Glutamatergic neuron (in vitro differentiated cells): ENCODE data around the gene NEK6. TPM values are rescaled to one million over a fixed set of nuclear protein-coding genes. Genes with fewer than 3 reads are reported as not detected.

Experiments used
- DNase-seq: peaks from one replicate; pipeline ENCODE4 v3.0.0; 2022
- H3K27ac Mint-ChIP-seq: one replicate; pipeline ENCODE4 v1.8.0; 2020; ENCODE audit warnings: mild to moderate bottlenecking, mixed read lengths, inconsistent platforms; ENCODE audit not compliant: unreplicated experiment
- H3K27me3 Mint-ChIP-seq: one replicate; pipeline ENCODE4 v1.8.0; 2020; ENCODE audit warnings: mild to moderate bottlenecking, moderate library complexity, mixed read lengths, inconsistent platforms; ENCODE audit not compliant: unreplicated experiment
- H3K36me3 Mint-ChIP-seq: one replicate; pipeline ENCODE4 v1.8.0; 2020; ENCODE audit warnings: mild to moderate bottlenecking, mixed read lengths, inconsistent platforms; ENCODE audit not compliant: unreplicated experiment
- H3K4me1 Mint-ChIP-seq: one replicate; pipeline ENCODE4 v1.8.0; 2020; ENCODE audit warnings: mild to moderate bottlenecking, low read depth, mixed read lengths, inconsistent platforms; ENCODE audit not compliant: unreplicated experiment
- H3K4me3 Mint-ChIP-seq: one replicate; pipeline ENCODE4 v1.8.0; 2020; ENCODE audit warnings: mild to moderate bottlenecking, mixed read lengths, inconsistent platforms; ENCODE audit not compliant: unreplicated experiment
- H3K9me3 Mint-ChIP-seq: one replicate; pipeline ENCODE4 v1.8.0; 2020; ENCODE audit warnings: mild to moderate bottlenecking, moderate library complexity, mixed read lengths, inconsistent platforms; ENCODE audit not compliant: unreplicated experiment
- total RNA-seq: library from RNA; stranded (reverse); fragmentation: NEBNext Ultra II Directional; extraction: Animal tissue kit (Norgen Biotek cat#: 25700); gene quantifications from one replicate; pipeline ENCODE4 v1.2.1, GENCODE V29; 2021; ENCODE audit not compliant: unreplicated experiment
- TF ChIP-seq, protein P1 (sequence below): fragments of 200-600 bp; sonication (generic); IDR thresholded peaks from one replicate; pipeline ENCODE4 v1.5.0; 2021; ENCODE audit not compliant: partially characterized antibody, unreplicated experiment

NEK6 gene
- total RNA-seq, 1 donor from 2014 or later, result 5.4 TPM

DNA sequence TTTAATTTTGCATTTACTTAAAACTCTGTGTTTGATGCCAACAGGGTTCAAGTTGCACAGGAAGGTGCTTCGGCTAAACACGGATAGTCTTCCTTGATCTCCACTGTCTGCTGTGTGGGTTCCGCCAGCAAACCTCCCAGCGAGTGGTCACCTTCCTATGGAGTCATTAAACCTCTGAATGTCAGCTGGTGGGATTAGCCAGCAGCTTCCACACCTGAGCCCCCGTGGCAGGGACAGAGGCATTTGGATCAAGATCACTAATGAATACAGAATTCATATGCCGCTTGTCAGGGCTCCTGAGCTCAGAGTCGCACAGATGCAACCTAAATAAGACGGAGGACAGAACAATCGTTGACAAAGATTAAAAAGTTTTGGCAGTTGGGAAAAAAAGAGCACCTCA, 118.0 kb downstream of the NEK6 start:
- Mint-ChIP-seq H3K9me3 (no peaks in the 10 kb centered on the region), H3K27ac (peak overlapping the region; percentile 50), H3K36me3 (peaks cover 6% of the 10 kb centered on the region), H3K4me3 (no peak overlapping the region), H3K4me1 (peaks cover 32% of the 10 kb centered on the region), H3K27me3 (no peaks in the 10 kb centered on the region)
- DNase-seq, result peak; percentile 31
- TF ChIP-seq, protein P1, sequence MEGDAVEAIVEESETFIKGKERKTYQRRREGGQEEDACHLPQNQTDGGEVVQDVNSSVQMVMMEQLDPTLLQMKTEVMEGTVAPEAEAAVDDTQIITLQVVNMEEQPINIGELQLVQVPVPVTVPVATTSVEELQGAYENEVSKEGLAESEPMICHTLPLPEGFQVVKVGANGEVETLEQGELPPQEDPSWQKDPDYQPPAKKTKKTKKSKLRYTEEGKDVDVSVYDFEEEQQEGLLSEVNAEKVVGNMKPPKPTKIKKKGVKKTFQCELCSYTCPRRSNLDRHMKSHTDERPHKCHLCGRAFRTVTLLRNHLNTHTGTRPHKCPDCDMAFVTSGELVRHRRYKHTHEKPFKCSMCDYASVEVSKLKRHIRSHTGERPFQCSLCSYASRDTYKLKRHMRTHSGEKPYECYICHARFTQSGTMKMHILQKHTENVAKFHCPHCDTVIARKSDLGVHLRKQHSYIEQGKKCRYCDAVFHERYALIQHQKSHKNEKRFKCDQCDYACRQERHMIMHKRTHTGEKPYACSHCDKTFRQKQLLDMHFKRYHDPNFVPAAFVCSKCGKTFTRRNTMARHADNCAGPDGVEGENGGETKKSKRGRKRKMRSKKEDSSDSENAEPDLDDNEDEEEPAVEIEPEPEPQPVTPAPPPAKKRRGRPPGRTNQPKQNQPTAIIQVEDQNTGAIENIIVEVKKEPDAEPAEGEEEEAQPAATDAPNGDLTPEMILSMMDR, result no peak

DNA sequence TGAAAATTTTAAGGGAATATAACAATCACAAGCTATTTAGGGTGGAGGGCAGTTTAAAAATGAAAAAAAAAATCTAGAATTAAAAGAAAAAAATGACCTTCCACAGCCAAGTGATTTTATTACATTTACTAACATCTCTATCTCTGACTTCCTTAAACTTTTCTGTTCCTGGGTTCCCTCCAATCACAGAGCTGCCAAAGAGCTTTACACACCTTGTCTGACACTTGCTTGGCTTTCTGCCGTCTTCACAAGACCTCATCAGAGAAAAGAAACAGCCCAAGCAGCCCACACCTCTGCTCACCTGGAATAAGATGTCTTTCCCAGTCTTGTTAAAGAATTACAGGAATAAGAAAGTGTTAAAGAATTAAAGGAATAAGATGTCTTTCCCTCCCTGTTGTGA, 118.6 kb downstream of the NEK6 start:
- Mint-ChIP-seq H3K27ac (no peak overlapping the region), H3K4me1 (peaks cover 26% of the 10 kb centered on the region), H3K36me3 (peaks cover 6% of the 10 kb centered on the region), H3K4me3 (no peak overlapping the region), H3K27me3 (no peaks in the 10 kb centered on the region), H3K9me3 (no peaks in the 10 kb centered on the region)
- DNase-seq, result no peak
- TF ChIP-seq, protein P1, result no peak

DNA sequence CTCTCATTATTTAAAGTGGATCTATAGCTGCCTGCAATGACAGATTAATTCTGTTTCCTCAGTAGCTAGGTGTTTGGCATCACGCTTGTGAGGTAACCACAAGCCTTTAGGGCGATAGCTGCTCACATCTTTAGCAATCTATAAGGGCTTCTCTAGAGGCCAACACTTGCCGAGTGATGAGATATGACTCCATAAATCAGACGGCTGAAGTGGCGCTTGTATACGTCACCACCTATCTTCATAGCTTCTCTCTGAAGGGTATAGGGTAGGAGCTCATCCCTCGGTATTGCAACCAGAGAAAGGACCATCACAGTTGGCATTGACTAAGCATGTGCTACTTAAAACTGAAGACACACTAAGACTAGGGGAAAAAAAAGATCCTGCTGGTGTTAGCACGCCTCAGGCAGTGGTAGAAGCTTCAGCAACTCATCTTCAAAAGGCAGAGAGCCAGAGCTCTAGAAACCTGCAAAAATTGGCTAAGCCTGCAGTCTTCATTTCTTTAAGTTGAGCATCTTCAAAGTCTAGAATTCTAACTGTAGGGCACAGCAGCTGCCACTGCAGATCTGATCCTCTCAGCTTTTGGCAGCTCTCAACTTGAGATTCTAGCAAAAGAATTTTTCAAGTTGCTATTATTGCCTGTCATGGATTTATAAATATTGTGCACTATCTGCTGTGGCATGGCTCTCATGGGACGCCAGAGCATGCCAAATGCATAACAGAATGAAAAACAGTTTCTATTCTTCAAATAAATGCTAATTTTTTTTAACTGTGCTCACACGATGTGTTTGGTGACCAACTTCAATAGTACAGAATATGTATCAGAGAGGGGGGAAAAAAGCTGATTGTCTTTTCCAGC, 120.0 kb downstream of the NEK6 start:
- DNase-seq, result no peak
- H3K4me1 Mint-ChIP-seq, result peaks cover 21% of the 10 kb centered on the region
- peaks cover 6% of the 10 kb centered on the region for H3K36me3 Mint-ChIP-seq
- H3K4me3 Mint-ChIP-seq, result no peak overlapping the region
- TF ChIP-seq, protein P1, result no peak
- no peaks in the 10 kb centered on the region for H3K27me3 Mint-ChIP-seq
- no peaks in the 10 kb centered on the region for H3K9me3 Mint-ChIP-seq
- H3K27ac Mint-ChIP-seq, result no peak overlapping the region

DNA sequence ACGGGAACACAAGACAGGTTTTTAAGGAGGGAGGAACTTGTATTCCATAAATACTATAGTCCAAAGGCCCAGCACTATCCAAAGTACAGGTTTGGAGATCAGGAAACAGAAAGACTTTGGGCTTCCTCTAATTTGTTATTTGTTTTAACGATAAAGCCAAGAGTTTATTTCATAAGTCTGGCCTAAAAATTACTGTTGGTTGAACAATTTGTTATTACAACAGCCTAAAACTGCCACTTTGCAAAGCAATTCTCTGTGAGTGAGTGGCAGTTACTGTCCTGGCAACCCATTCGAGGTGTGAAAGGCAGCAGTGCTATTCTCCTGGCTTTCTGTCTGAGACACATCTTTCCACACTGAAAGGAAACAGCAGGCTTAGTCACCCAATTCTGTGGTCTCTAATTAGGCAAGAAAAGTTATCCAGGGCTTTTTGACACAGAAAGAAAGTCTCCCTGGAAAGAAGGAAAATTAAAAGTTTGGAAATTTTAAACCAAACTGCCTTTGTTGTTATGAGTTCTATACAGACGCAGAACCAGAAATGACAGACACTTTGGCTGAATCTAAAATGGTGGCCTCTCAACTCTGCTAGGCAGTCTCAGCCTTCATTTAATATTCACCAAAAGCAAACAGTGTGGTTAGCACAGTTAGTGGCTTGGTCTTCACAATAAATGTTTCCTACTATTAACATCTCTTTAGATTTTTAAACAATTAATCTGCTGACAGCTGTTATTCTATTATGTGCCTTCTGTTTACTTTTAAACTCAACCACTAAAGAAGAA, 123.6 kb downstream of the NEK6 start:
- Mint-ChIP-seq H3K4me3 (no peak overlapping the region), H3K27ac (no peak overlapping the region), H3K36me3 (peaks cover 6% of the 10 kb centered on the region), H3K4me1 (peaks cover 35% of the 10 kb centered on the region), H3K27me3 (no peaks in the 10 kb centered on the region), H3K9me3 (no peaks in the 10 kb centered on the region)
- DNase-seq, result no peak
- TF ChIP-seq, protein P1, result no peak

DNA sequence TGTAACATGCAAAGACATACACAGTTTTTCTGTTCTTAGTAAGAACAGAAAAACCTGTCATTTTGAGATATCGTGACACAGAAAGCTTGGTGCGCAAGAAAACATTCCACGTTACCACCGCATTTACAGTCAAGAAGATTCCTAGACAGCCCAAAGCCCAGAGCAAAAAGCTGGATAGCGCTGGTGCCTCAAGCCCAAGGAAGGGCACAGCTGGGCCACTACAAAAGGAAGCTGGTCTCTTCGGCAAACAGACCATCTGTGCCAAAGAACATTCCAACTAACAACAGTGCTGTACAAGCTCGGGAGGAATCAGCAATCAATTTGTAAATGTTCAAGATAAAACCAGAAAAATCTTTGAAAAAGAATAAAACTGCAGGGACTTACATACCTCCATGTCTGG, 126.5 kb downstream of the NEK6 start:
- TF ChIP-seq, protein P1, result no peak

More for the DNA sequence above, 126.5 kb downstream of the NEK6 start:
- H3K36me3 Mint-ChIP-seq, result peaks cover 6% of the 10 kb centered on the region
- no peaks in the 10 kb centered on the region for H3K27me3 Mint-ChIP-seq
- peak overlapping the region; percentile 22 for H3K27ac Mint-ChIP-seq
- DNase-seq, result no peak
- H3K4me3 Mint-ChIP-seq, result no peak overlapping the region
- peaks cover 32% of the 10 kb centered on the region for H3K4me1 Mint-ChIP-seq
- no peaks in the 10 kb centered on the region for H3K9me3 Mint-ChIP-seq
